HG02610 (cell line): ENCODE measurements around the gene SHROOM2.
A peak's percentile ranks its signal among the peaks of the same experiment; 100 is the strongest.

Experiments
- ATAC-seq: cut with Tn5 transposase; IDR thresholded peaks from one replicate; pipeline ENCODE4 v1.9.1; 2021; ENCODE audit warnings: mild to moderate bottlenecking, moderate library complexity; ENCODE audit not compliant: unreplicated experiment

SHROOM2 gene

GRCh38 chrX:9860826-9861225, 74.6 kb downstream of the SHROOM2 start:
- ATAC-seq: no peak

GRCh38 chrX:9861711-9862110, 75.5 kb downstream of the SHROOM2 start:
- no peak for ATAC-seq

GRCh38 chrX:9862525-9862924, 76.3 kb downstream of the SHROOM2 start:
- ATAC-seq: no peak

GRCh38 chrX:9862953-9863352, 76.7 kb downstream of the SHROOM2 start:
- no peak for ATAC-seq

- no peak for ATAC-seq
Observed at GRCh38 chrX:9864011-9864410, 77.8 kb downstream of the SHROOM2 start.

GRCh38 chrX:9865804-9866472, 79.7 kb downstream of the SHROOM2 start:
- no peak for ATAC-seq

- no peak for ATAC-seq
Observed at GRCh38 chrX:9866633-9867032, 80.4 kb downstream of the SHROOM2 start.

- ATAC-seq: no peak
Observed at GRCh38 chrX:9867226-9867625, 81.0 kb downstream of the SHROOM2 start.

- ATAC-seq: no peak
Observed at GRCh38 chrX:9867753-9868152, 81.5 kb downstream of the SHROOM2 start.

GRCh38 chrX:9871701-9872268, 85.6 kb downstream of the SHROOM2 start:
- no peak for ATAC-seq

- no peak for ATAC-seq
Observed at GRCh38 chrX:9873360-9873759, 87.1 kb downstream of the SHROOM2 start.

GRCh38 chrX:9873952-9874351, 87.7 kb downstream of the SHROOM2 start:
- no peak for ATAC-seq

- no peak for ATAC-seq
Observed at GRCh38 chrX:9874483-9874882, 88.3 kb downstream of the SHROOM2 start.

- no peak for ATAC-seq
Observed at GRCh38 chrX:9875801-9876200, 89.6 kb downstream of the SHROOM2 start.

- ATAC-seq: no peak
Observed at GRCh38 chrX:9876201-9876600, 90.0 kb downstream of the SHROOM2 start.

- no peak for ATAC-seq
Observed at GRCh38 chrX:9878146-9878820, 92.1 kb downstream of the SHROOM2 start.

GRCh38 chrX:9880237-9880636, 94.0 kb downstream of the SHROOM2 start:
- ATAC-seq: no peak

- no peak for ATAC-seq
Observed at GRCh38 chrX:9880870-9881269, 94.6 kb downstream of the SHROOM2 start.

- ATAC-seq: no peak
Observed at GRCh38 chrX:9882669-9883446, 96.6 kb downstream of the SHROOM2 start.

- ATAC-seq: no peak
Observed at GRCh38 chrX:9884031-9884779, 98.0 kb downstream of the SHROOM2 start.

- peak; percentile 61 for ATAC-seq
Observed at GRCh38 chrX:9885150-9885549, 98.9 kb downstream of the SHROOM2 start.
